Astrocyte (in vitro differentiated cells and primary cell): ENCODE measurements around the gene ZNF552. TPM values are rescaled to one million over a fixed set of nuclear protein-coding genes. Genes with fewer than 3 reads are reported as not detected.
A peak's percentile ranks its signal among the peaks of the same experiment; 100 is the strongest.
"Not testable (repeated sequence)": the region's sequence is repeated elsewhere in the genome, so short reads cannot be mapped to it uniquely, and the experiment has no call there.

Source experiments
- DNase-seq: peaks from one replicate; pipeline ENCODE4 v3.0.0-alpha.2; 2010; ENCODE audit warnings: low read depth
- FAIRE-seq: peaks from 2 replicates; lab custom pipeline; 2011; peaks lifted over from hg19 to GRCh38; lab: Jason Lieb, UNC
- H2AFZ ChIP-seq: 2 replicates; pipeline ENCODE4 v1.6.0; 2012; ENCODE audit warnings: low read depth, low read length, inconsistent platforms
- H3K27ac ChIP-seq: 2 replicates; pipeline ENCODE4 v1.5.1; 2011; ENCODE audit warnings: low read depth, low read length, inconsistent platforms
- H3K27me3 ChIP-seq: 2 replicates; pipeline ENCODE4 v1.6.0; 2011; ENCODE audit warnings: low read length, inconsistent platforms; ENCODE audit not compliant: insufficient read depth
- H3K36me3 ChIP-seq: 2 replicates; pipeline ENCODE4 v1.5.1; 2011; ENCODE audit warnings: low read length, inconsistent platforms; ENCODE audit not compliant: insufficient read depth
- H3K4me1 ChIP-seq: 2 replicates; pipeline ENCODE4 v1.5.1; 2011; ENCODE audit warnings: low read length, inconsistent platforms; ENCODE audit not compliant: insufficient read depth
- H3K4me2 ChIP-seq: 2 replicates; pipeline ENCODE4 v1.6.0; 2012; ENCODE audit warnings: low read length, inconsistent platforms
- H3K4me3 ChIP-seq: 2 replicates; pipeline ENCODE4 v1.5.1; 2011; ENCODE audit warnings: low read depth, mild to moderate bottlenecking, low read length, inconsistent platforms; ENCODE audit not compliant: insufficient read depth
- H3K79me2 ChIP-seq: 2 replicates; pipeline ENCODE4 v1.6.0; 2012; ENCODE audit warnings: mild to moderate bottlenecking, low read length, inconsistent platforms; ENCODE audit not compliant: insufficient read depth
- H3K9ac ChIP-seq: 2 replicates; pipeline ENCODE4 v1.6.0; 2012; ENCODE audit warnings: mild to moderate bottlenecking, low read length, inconsistent platforms
- H3K9me3 ChIP-seq: 2 replicates; pipeline ENCODE4 v1.5.1; 2012; ENCODE audit warnings: low read depth, mild to moderate bottlenecking, low read length, inconsistent platforms; ENCODE audit not compliant: insufficient read depth
- H4K20me1 ChIP-seq: 2 replicates; pipeline ENCODE4 v1.6.0; 2012; ENCODE audit warnings: low read length, inconsistent platforms; ENCODE audit not compliant: insufficient read depth
- H3K27ac Mint-ChIP-seq: one replicate; pipeline ENCODE4 v1.8.0; 2021; ENCODE audit warnings: mild to moderate bottlenecking, mixed read lengths; ENCODE audit not compliant: unreplicated experiment
- H3K27me3 Mint-ChIP-seq: one replicate; pipeline ENCODE4 v1.8.0; 2021; ENCODE audit warnings: low read depth, mixed read lengths; ENCODE audit not compliant: unreplicated experiment
- H3K36me3 Mint-ChIP-seq: one replicate; pipeline ENCODE4 v1.8.0; 2021; ENCODE audit warnings: low read depth, mixed read lengths; ENCODE audit not compliant: unreplicated experiment
- H3K4me1 Mint-ChIP-seq: one replicate; pipeline ENCODE4 v1.8.0; 2021; ENCODE audit warnings: low read depth, mixed read lengths; ENCODE audit not compliant: unreplicated experiment
- H3K4me3 Mint-ChIP-seq: one replicate; pipeline ENCODE4 v1.8.0; 2021; ENCODE audit warnings: mild to moderate bottlenecking, moderate library complexity, mixed read lengths; ENCODE audit not compliant: unreplicated experiment
- H3K9me3 Mint-ChIP-seq: one replicate; pipeline ENCODE4 v1.8.0; 2021; ENCODE audit warnings: mild to moderate bottlenecking, mixed read lengths; ENCODE audit not compliant: unreplicated experiment
- CTCF ChIP-seq: IDR thresholded peaks from 2 replicates; pipeline ENCODE4 v1.5.1; 2011; ENCODE audit warnings: low read depth, mild to moderate bottlenecking, inconsistent platforms, low read length, moderate library complexity; ENCODE audit not compliant: insufficient read depth
- EZH2 ChIP-seq: IDR thresholded peaks from 2 replicates; pipeline ENCODE4 v1.6.1; 2012; ENCODE audit warnings: mild to moderate bottlenecking, low read length, inconsistent platforms; ENCODE audit not compliant: insufficient read depth
- total RNA-seq: library from RNA; stranded (reverse); gene quantifications from 2 replicates; pipeline ENCODE4 v1.2.1, GENCODE V29; 2021

Gene ZNF552
- total RNA-seq, 1 donor from 2014 or later = 9.6 TPM

GRCh38 chr19:57830071-57830602 is 15.4 kb upstream of the ZNF552 start, which contains the start of gene ZNF587B:
ZNF587B (plus strand) TSS chr19:57830299; CDS start chr19:57830529, 230 bp downstream.
- FAIRE-seq = peak; percentile 9
- TF ChIP-seq EZH2 (no peak), CTCF (no peak)
- Histone ChIP-seq H3K4me1 (no peaks in the 10 kb centered on the region), H3K4me2 (peak within 1 kb of the TSS; percentile 84), H3K9ac (peak within 1 kb of the TSS; percentile 72), H4K20me1 (peaks cover 39% of the 10 kb centered on the region), H3K79me2 (peaks cover 70% of the 10 kb centered on the region), H3K36me3 (no peaks in the 10 kb centered on the region), H3K27me3 (no peaks in the 10 kb centered on the region), H3K4me3 (peak within 1 kb of the TSS; percentile 61), H2AFZ (peak within 1 kb of the TSS; percentile 78), H3K27ac (peak within 1 kb of the TSS; percentile 65), H3K9me3 (no peaks in the 10 kb centered on the region)
- Mint-ChIP-seq H3K4me3 (peak within 1 kb of the TSS; percentile 87), H3K36me3 (peaks cover 13% of the 10 kb centered on the region), H3K27me3 (no peaks in the 10 kb centered on the region), H3K27ac (peak within 1 kb of the TSS; percentile 87), H3K4me1 (peaks cover 29% of the 10 kb centered on the region), H3K9me3 (no peaks in the 10 kb centered on the region)
- peak; percentile 44 for DNase-seq

GRCh38 chr19:57829316-57829715 is 14.6 kb upstream of the ZNF552 start:
- no peaks in the 10 kb centered on the region for H3K9me3 Mint-ChIP-seq
- H3K4me1 ChIP-seq = no peaks in the 10 kb centered on the region
- H3K36me3 Mint-ChIP-seq = peaks cover 13% of the 10 kb centered on the region
- peaks cover 78% of the 10 kb centered on the region for H3K79me2 ChIP-seq
- H3K27ac Mint-ChIP-seq = peak overlapping the region; percentile 87
- H3K27ac ChIP-seq = no peak overlapping the region
- H3K36me3 ChIP-seq = peaks cover 2% of the 10 kb centered on the region
- no peak overlapping the region for H2AFZ ChIP-seq
- H4K20me1 ChIP-seq = peaks cover 42% of the 10 kb centered on the region
- H3K9me3 ChIP-seq = no peaks in the 10 kb centered on the region
- H3K27me3 Mint-ChIP-seq = no peaks in the 10 kb centered on the region
- H3K27me3 ChIP-seq = no peaks in the 10 kb centered on the region
- H3K9ac ChIP-seq = no peak overlapping the region
- H3K4me3 ChIP-seq = no peak overlapping the region
- peak overlapping the region; percentile 87 for H3K4me3 Mint-ChIP-seq
- DNase-seq (peak; percentile 41), FAIRE-seq (no peak)
- peak overlapping the region; percentile 84 for H3K4me2 ChIP-seq
- peaks cover 29% of the 10 kb centered on the region for H3K4me1 Mint-ChIP-seq
- TF ChIP-seq CTCF (no peak), EZH2 (no peak)

GRCh38 chr19:57825511-57825910 is 10.8 kb upstream of the ZNF552 start:
- H3K9ac ChIP-seq = no peak overlapping the region
- H3K27me3 ChIP-seq = no peaks in the 10 kb centered on the region
- H3K27me3 Mint-ChIP-seq = no peaks in the 10 kb centered on the region
- H3K9me3 Mint-ChIP-seq = no peaks in the 10 kb centered on the region
- no peak overlapping the region for H3K4me2 ChIP-seq
- peaks cover 20% of the 10 kb centered on the region for H3K36me3 Mint-ChIP-seq
- no peaks in the 10 kb centered on the region for H3K9me3 ChIP-seq
- FAIRE-seq (no peak), DNase-seq (no peak)
- H2AFZ ChIP-seq = no peak overlapping the region
- H3K27ac ChIP-seq = no peak overlapping the region
- peaks cover 4% of the 10 kb centered on the region for H3K4me1 ChIP-seq
- H3K4me3 ChIP-seq = no peak overlapping the region
- H4K20me1 ChIP-seq = peaks cover 52% of the 10 kb centered on the region
- H3K79me2 ChIP-seq = peaks cover 92% of the 10 kb centered on the region
- H3K36me3 ChIP-seq = peaks cover 5% of the 10 kb centered on the region
- H3K27ac Mint-ChIP-seq = no peak overlapping the region
- H3K4me3 Mint-ChIP-seq = no peak overlapping the region
- peaks cover 33% of the 10 kb centered on the region for H3K4me1 Mint-ChIP-seq
- no peak for TF ChIP-seq EZH2
- no peak for TF ChIP-seq CTCF

GRCh38 chr19:57823608-57824007 is 8.9 kb upstream of the ZNF552 start:
- not testable (repeated sequence) for DNase-seq, H2AFZ ChIP-seq, H3K4me3 ChIP-seq, H3K36me3 ChIP-seq, FAIRE-seq, H3K4me3 Mint-ChIP-seq, H3K9me3 ChIP-seq, H3K27ac Mint-ChIP-seq, H3K27me3 Mint-ChIP-seq, H3K27me3 ChIP-seq, H3K27ac ChIP-seq, H3K4me2 ChIP-seq, H3K9me3 Mint-ChIP-seq, H3K9ac ChIP-seq, H3K4me1 ChIP-seq
- peaks cover 22% of the 10 kb centered on the region for H3K4me1 Mint-ChIP-seq
- Histone ChIP-seq H3K79me2 (peaks cover 89% of the 10 kb centered on the region), H4K20me1 (peaks cover 45% of the 10 kb centered on the region)
- peaks cover 14% of the 10 kb centered on the region for H3K36me3 Mint-ChIP-seq
